Tibial nerve (tissue), 4 donors: ENCODE data around the gene ACADS.

Experiments
- EP300 ChIP-seq, 2 donors: sonication (generic); formaldehyde crosslinking; IDR thresholded peaks; one replicate each; pipeline ENCODE4 v1.6.1; 2017; ENCODE audit warnings: antibody characterized with exemption in 2 of 2, mild to moderate bottlenecking in 1 of 2
- POLR2A ChIP-seq, 2 donors: fragments of 450-650 bp; IDR thresholded peaks; one replicate each; pipeline ENCODE4 v1.6.1; 2017; ENCODE audit warnings: antibody characterized with exemption in 2 of 2, mild to moderate bottlenecking in 2 of 2, moderate library complexity in 2 of 2
- TF ChIP-seq, protein P1 (sequence below), 5 experiments: fragments of 200-600 bp in 3 of 5; fragments of 450-650 bp in 2 of 5; sonication (generic) in 3 of 5; IDR thresholded peaks; one replicate each; pipeline ENCODE4 v1.5.1; 2016 to 2019; ENCODE audit warnings: antibody characterized with exemption in 5 of 5, mild to moderate bottlenecking in 3 of 5, moderate library complexity in 2 of 5

DNA sequence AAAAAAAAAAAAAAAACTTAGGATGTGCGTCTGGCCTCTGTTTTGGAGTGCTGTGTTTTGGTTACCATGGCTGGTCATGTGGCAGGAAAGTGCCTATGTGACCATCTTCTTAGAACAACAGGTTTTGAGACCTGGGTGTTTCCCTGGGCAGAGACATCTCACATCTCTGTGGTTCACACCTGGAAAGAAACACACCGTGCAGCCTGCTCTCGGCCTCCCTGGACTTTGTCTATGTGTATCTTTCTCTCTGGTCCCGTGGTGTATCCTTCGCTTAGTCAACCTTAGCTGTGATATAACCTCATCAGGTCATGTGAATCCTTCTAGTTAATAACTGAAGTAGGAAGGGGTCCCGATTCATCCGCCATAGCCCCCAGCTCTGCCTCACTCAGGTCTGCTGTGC, 22.6 kb downstream of the ACADS start:
- TF ChIP-seq, protein P1, sequence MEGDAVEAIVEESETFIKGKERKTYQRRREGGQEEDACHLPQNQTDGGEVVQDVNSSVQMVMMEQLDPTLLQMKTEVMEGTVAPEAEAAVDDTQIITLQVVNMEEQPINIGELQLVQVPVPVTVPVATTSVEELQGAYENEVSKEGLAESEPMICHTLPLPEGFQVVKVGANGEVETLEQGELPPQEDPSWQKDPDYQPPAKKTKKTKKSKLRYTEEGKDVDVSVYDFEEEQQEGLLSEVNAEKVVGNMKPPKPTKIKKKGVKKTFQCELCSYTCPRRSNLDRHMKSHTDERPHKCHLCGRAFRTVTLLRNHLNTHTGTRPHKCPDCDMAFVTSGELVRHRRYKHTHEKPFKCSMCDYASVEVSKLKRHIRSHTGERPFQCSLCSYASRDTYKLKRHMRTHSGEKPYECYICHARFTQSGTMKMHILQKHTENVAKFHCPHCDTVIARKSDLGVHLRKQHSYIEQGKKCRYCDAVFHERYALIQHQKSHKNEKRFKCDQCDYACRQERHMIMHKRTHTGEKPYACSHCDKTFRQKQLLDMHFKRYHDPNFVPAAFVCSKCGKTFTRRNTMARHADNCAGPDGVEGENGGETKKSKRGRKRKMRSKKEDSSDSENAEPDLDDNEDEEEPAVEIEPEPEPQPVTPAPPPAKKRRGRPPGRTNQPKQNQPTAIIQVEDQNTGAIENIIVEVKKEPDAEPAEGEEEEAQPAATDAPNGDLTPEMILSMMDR (IDR thresholded peaks at IDR 0.05): no peak
- TF ChIP-seq EP300 (IDR thresholded peaks at IDR 0.05) (no peak), POLR2A (IDR thresholded peaks at IDR 0.05) (no peak)
